IMR-90 (cell line): ENCODE measurements around the gene PIAS4.

ENCODE experiments used
- POLR2A ChIP-seq: IDR thresholded peaks from 2 replicates; pipeline ENCODE4 v1.6.1; 2012; ENCODE audit warnings: mild to moderate bottlenecking, low read depth, low read length
- SMC3 ChIP-seq: fragments of 150-350 bp; IDR thresholded peaks from 2 replicates; pipeline ENCODE4 v1.6.1; 2016; ENCODE audit warnings: low read depth, mild to moderate bottlenecking, antibody characterized with exemption, low read length, moderate library complexity
- TF ChIP-seq, protein P1 (sequence below): conservative IDR thresholded peaks from 2 replicates; pipeline ENCODE4 v1.5.1; 2012; ENCODE audit warnings: mild to moderate bottlenecking, low read depth, low read length, improper control_type of control experiment

DNA sequence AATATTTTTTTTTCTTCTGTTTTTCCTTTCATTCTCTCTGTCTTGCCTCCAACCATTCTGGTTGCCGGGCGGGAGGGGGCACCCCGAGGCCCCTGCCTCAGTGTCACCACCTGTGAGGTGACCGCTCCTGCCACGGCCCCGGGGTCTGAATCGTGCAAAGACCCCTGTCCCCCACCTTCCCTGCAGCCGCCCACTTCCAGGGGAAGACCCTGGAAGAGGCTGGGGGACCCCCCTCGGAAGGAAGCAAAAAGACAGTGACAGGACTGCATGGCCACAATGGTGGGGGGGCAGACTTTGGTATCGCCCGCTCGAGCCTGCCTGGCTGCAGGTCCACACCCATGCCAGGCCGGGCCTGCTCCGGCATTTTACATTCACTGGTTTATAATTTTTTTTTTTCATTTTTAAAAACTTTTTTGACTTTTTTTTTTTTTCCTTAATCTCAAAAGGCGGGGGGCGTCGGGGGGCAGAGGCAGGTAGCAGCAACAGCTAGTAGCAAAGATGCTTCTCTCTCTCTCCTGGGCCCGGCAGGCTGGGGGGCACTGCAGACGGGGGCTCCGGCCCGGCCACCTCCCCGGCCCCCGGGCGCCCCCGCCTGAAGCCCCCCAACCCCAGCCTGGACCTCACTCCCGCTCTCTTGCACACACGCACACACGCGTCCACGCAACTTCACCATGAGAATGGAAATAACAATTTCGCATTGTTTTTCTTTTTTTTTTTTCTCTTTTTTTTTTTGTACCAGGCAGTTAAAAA, 36.6 kb downstream of the PIAS4 start:
- TF ChIP-seq SMC3, result no peak
- TF ChIP-seq, protein P1, sequence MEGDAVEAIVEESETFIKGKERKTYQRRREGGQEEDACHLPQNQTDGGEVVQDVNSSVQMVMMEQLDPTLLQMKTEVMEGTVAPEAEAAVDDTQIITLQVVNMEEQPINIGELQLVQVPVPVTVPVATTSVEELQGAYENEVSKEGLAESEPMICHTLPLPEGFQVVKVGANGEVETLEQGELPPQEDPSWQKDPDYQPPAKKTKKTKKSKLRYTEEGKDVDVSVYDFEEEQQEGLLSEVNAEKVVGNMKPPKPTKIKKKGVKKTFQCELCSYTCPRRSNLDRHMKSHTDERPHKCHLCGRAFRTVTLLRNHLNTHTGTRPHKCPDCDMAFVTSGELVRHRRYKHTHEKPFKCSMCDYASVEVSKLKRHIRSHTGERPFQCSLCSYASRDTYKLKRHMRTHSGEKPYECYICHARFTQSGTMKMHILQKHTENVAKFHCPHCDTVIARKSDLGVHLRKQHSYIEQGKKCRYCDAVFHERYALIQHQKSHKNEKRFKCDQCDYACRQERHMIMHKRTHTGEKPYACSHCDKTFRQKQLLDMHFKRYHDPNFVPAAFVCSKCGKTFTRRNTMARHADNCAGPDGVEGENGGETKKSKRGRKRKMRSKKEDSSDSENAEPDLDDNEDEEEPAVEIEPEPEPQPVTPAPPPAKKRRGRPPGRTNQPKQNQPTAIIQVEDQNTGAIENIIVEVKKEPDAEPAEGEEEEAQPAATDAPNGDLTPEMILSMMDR, result no peak
- TF ChIP-seq POLR2A, result no peak
